Measurements from ENCODE around the gene SESN1. TPM values are rescaled to one million over a fixed set of nuclear protein-coding genes. Genes with fewer than 3 reads are reported as not detected.
A peak's percentile ranks its signal among the peaks of the same experiment; 100 is the strongest.

Gene SESN1
- total and polyA plus RNA-seq, 7 donors: 15.1 to 176 (median 101) TPM

DNA sequence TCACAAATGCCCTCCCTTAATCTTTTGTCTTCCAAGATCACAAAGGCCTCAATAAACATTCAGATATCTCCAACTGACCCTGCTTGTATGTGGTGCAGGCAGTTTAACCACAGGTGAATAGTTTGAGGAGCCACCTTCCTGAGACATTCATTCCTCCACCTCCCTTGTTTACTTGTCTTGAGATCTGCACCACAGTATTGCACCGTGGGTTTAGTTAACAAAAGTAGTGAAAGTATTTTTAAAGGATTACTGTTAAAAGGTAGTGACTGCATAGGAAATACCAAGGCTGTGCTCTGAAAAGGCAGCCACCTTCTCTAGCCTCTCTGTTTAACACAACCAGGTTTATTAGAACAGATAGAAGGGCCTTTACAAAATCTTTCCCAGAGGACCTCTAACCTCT is 46.5 kb downstream of the SESN1 start:
- Histone ChIP-seq H3K9me3 (no peaks in the 10 kb centered on the region), H3K4me3 (no peak overlapping the region), H3K27ac (peak overlapping the region; percentile 56), H3K4me1 (peaks cover 33% of the 10 kb centered on the region), H3K27me3 (ENCODE audit: insufficient read depth in 3 of 3, low read length in 2 of 3) (no peaks in the 10 kb centered on the region), H3K36me3 (ENCODE audit: insufficient read depth in 1 of 2, low read depth in 1 of 2) (no peaks in the 10 kb centered on the region)
- no peak for DNase-seq
- intact Hi-C loops (cut with DNase I): no loop called here
- 65 to 78% (median 75%) methylated on average over 1 of the region's 1 CpG for WGBS, 3 donors
- peak in 1 of 4 donors; percentile 17 for ATAC-seq
- TF ChIP-seq, protein P1, sequence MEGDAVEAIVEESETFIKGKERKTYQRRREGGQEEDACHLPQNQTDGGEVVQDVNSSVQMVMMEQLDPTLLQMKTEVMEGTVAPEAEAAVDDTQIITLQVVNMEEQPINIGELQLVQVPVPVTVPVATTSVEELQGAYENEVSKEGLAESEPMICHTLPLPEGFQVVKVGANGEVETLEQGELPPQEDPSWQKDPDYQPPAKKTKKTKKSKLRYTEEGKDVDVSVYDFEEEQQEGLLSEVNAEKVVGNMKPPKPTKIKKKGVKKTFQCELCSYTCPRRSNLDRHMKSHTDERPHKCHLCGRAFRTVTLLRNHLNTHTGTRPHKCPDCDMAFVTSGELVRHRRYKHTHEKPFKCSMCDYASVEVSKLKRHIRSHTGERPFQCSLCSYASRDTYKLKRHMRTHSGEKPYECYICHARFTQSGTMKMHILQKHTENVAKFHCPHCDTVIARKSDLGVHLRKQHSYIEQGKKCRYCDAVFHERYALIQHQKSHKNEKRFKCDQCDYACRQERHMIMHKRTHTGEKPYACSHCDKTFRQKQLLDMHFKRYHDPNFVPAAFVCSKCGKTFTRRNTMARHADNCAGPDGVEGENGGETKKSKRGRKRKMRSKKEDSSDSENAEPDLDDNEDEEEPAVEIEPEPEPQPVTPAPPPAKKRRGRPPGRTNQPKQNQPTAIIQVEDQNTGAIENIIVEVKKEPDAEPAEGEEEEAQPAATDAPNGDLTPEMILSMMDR (IDR thresholded peaks at IDR 0.05): no peak

DNA sequence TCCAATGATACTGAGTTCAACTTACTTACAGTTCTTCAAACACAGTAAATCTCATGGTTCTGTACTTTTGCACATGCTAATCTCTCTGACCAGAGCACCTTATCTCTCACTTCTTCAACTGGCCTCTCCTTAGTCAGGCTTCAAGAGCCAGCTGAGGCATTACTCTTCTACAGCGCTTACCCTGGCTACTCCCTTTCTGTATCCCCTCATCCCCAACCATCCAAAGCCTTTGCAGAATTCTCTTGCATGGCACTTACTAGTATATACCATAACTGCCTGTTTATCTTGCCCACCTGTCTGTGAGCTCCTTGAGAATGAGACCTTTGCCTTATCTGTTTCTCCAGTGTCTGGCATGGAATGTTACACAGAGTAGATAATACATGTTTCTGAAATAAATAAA is 49.2 kb downstream of the SESN1 start:
- intact Hi-C loops (cut with DNase I): no loop called here
- no peak overlapping the region for H3K4me3 ChIP-seq
- 96 to 99% (median 97%) methylated on average over 1 of the region's 1 CpG for WGBS, 3 donors
- no peaks in the 10 kb centered on the region for H3K9me3 ChIP-seq
- peak overlapping the region; percentile 27 for H3K27ac ChIP-seq
- H3K36me3 ChIP-seq (ENCODE audit: insufficient read depth in 1 of 2, low read depth in 1 of 2): no peaks in the 10 kb centered on the region
- peaks cover 22% of the 10 kb centered on the region for H3K4me1 ChIP-seq
- DNase-seq: no peak
- TF ChIP-seq, protein P1 (IDR thresholded peaks at IDR 0.05): no peak
- no peaks in the 10 kb centered on the region for H3K27me3 ChIP-seq (ENCODE audit: insufficient read depth in 3 of 3, low read length in 2 of 3)
- ATAC-seq: peak; percentile 15 to 39 (median 18)

DNA sequence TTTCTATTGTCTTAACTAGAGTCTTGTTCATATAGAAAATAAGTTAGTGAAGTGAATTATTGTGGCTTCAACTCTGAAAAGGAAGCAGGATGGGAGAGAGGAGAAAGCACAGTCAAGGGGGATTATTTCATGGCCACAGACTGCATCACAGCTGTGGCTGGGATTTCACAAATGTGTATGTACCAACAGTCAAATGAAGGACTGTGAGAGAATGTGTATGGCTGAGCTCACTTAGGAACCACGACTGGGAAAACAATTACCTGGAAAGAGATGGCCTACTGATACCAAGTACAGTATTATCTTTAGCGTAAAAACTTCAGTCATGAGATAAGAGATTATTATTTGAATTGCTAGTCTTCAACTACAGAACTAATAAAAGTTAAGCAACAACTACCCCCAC is 54.9 kb downstream of the SESN1 start:
- no peaks in the 10 kb centered on the region for H3K36me3 ChIP-seq (ENCODE audit: insufficient read depth in 1 of 2, low read depth in 1 of 2)
- TF ChIP-seq, protein P1 (IDR thresholded peaks at IDR 0.05): no peak
- no peaks in the 10 kb centered on the region for H3K27me3 ChIP-seq (ENCODE audit: insufficient read depth in 3 of 3, low read length in 2 of 3)
- DNase-seq (no peak), ATAC-seq (peak; percentile 71 to 85 (median 79))
- WGBS, 3 donors: 36 to 53% (median 38%) methylated on average over 2 of the region's 2 CpGs
- H3K27ac ChIP-seq: peak overlapping the region; percentile 68
- intact Hi-C loops (cut with DNase I): no loop called here
- H3K4me1 ChIP-seq: peaks cover 55% of the 10 kb centered on the region
- H3K4me3 ChIP-seq: no peak overlapping the region
- no peaks in the 10 kb centered on the region for H3K9me3 ChIP-seq

DNA sequence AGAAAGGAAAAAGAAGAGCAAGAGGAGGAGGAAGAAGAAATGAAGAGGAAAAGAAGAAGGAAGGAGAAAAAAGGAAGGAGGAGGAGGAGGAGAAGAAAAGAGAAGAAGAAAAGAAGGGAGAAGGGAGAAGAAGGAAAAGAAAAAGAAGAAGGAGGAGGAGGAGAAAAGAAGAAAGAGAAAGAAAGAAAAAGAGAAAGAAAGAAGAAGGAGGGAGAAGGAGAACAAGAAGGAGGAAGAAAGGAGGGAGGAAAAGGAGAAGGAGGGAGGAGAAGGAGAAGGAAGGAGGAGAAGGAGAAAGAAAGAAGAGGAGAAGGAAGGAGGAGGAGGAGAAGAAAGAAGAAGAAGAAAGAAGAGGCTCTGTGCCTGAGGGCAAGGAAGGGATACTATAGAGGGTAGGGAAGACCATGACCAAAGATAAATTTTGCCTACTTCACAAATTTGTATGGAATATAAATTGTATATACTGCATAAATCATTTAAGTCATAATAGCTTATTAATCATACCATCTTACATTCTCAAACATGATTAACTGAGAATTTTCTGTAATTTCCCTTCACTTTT is 55.7 kb downstream of the SESN1 start:
- ATAC-seq (no peak), DNase-seq (no peak)
- no peaks in the 10 kb centered on the region for H3K9me3 ChIP-seq
- no peaks in the 10 kb centered on the region for H3K27me3 ChIP-seq (ENCODE audit: insufficient read depth in 3 of 3, low read length in 2 of 3)
- no peaks in the 10 kb centered on the region for H3K36me3 ChIP-seq (ENCODE audit: insufficient read depth in 1 of 2, low read depth in 1 of 2)
- H3K27ac ChIP-seq: peak overlapping the region; percentile 68
- intact Hi-C loops (cut with DNase I): no loop called here
- TF ChIP-seq, protein P1 (IDR thresholded peaks at IDR 0.05): no peak
- H3K4me1 ChIP-seq: peaks cover 64% of the 10 kb centered on the region
- no peak overlapping the region for H3K4me3 ChIP-seq
